A673 (cell line): ENCODE results near the gene IL12RB2.

Experiments used
- EZH2 ChIP-seq: fragments of 200-600 bp; sonication (generic); IDR thresholded peaks from 2 replicates; pipeline ENCODE4 v1.6.1; 2017; ENCODE audit warnings: borderline replicate concordance, low read depth, mild to moderate bottlenecking, mixed read lengths, antibody characterized with exemption, low read length; ENCODE audit not compliant: poor library complexity, severe bottlenecking
- TF ChIP-seq, protein P1 (sequence below): fragments of 300-800, 200-600 bp; sonication (generic); conservative IDR thresholded peaks from 2 replicates; pipeline ENCODE4 v1.5.1; 2017; ENCODE audit warnings: low read depth, mild to moderate bottlenecking, antibody characterized with exemption, low read length, moderate library complexity, mixed read lengths

DNA sequence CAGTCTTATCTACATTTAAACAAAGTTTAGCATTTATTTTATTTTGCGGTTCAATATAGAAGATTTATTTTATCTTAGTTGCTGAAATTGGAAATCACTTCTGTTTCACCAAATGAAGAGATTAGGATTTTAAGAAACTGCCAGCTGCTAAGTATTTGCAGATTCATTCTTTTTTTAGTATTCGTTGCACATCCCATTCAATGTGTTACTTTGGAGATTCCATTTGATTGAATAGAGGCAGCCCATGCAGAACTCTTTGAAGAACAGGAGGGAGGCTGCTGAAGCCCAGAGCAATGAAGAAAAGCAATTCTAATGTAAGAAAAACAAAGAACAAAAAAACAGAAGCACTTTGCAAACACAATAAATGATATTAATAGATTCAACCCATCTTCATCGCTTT is 38.6 kb upstream of the IL12RB2 start:
- TF ChIP-seq, protein P1, sequence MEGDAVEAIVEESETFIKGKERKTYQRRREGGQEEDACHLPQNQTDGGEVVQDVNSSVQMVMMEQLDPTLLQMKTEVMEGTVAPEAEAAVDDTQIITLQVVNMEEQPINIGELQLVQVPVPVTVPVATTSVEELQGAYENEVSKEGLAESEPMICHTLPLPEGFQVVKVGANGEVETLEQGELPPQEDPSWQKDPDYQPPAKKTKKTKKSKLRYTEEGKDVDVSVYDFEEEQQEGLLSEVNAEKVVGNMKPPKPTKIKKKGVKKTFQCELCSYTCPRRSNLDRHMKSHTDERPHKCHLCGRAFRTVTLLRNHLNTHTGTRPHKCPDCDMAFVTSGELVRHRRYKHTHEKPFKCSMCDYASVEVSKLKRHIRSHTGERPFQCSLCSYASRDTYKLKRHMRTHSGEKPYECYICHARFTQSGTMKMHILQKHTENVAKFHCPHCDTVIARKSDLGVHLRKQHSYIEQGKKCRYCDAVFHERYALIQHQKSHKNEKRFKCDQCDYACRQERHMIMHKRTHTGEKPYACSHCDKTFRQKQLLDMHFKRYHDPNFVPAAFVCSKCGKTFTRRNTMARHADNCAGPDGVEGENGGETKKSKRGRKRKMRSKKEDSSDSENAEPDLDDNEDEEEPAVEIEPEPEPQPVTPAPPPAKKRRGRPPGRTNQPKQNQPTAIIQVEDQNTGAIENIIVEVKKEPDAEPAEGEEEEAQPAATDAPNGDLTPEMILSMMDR: no peak
- TF ChIP-seq EZH2: no peak
